ENCODE data around the gene HEATR5B.
"Not testable (repeated sequence)": the region's sequence is repeated elsewhere in the genome, so short reads cannot be mapped to it uniquely, and the experiment has no call there.

Gene HEATR5B

GRCh38 chr2:36951027-36951518, 133.1 kb downstream of the HEATR5B start:
- in situ Hi-C loops (cut with MboI; ENCODE audit: low sequenced_read_pairs) = no loop called here

GRCh38 chr2:36949845-36950244, 134.3 kb downstream of the HEATR5B start:
- in situ Hi-C loops (cut with MboI; ENCODE audit: low sequenced_read_pairs) = no loop called here

DNA sequence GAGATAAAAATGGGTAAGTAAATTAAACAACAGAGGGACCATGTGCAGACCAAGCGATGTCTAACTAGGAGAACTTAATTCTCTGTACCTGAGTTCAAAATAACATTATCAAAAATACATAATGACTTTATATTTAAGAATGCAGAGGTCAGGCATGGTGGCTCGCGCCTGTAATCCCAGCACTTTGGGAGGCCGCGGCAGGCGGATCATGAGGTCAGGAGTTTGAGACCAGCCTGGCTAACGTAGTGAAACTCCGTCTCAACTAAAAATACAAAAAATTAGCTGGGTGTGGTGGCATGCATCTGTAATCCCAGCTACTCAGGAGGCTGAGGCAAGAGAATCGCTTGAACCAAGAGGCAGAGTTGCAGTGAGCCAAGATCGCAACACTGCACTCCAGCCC, 138.9 kb downstream of the HEATR5B start:
- in situ Hi-C loops (cut with MboI; ENCODE audit: low sequenced_read_pairs) = not testable (repeated sequence)

DNA sequence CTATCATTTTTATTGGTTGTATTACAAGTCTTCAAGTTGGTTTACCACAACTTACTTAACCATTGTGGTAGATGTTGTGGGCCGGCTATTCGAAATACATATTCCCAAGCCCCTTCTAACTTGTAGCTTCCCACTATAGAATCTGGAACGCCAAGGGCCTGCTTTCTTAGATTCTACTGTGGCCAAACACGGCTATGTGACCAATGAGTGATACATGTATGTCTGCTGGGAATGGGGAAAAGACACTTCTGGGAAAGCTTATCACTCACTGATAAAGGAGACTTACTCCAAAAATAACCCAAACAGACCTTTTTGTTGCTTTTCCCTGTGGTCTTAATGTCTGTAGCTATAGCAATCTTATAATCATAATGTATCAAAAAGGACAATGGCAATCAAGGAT, 142.3 kb downstream of the HEATR5B start:
- in situ Hi-C loops (cut with MboI; ENCODE audit: low sequenced_read_pairs) = no loop called here

GRCh38 chr2:36936526-36936925, 147.6 kb downstream of the HEATR5B start:
- in situ Hi-C loops (cut with MboI; ENCODE audit: low sequenced_read_pairs) = not testable (repeated sequence)

GRCh38 chr2:36931688-36932087, 152.5 kb downstream of the HEATR5B start:
- in situ Hi-C loops (cut with MboI; ENCODE audit: low sequenced_read_pairs) = not testable (repeated sequence)

Measured in hTERT RPE-1 (cell line).